Loucy (cell line): ENCODE measurements around the gene ARFRP1.

Experiments used
- CTCF ChIP-seq: fragments of 200-600 bp; sonication (generic); conservative IDR thresholded peaks from 2 replicates; pipeline ENCODE4 v1.5.1; 2014; ENCODE audit warnings: mild to moderate bottlenecking, antibody characterized with exemption, low read length
- EZH2phosphoT487 ChIP-seq: fragments of 200-600 bp; IDR thresholded peaks from 2 replicates; pipeline ENCODE4 v1.6.1; 2018; ENCODE audit warnings: antibody characterized with exemption, mild to moderate bottlenecking, moderate library complexity, borderline replicate concordance

GRCh38 chr20:63672666-63673065 is 35.1 kb downstream of the ARFRP1 start:
- TF ChIP-seq CTCF, result no peak
- no peak for TF ChIP-seq EZH2phosphoT487
